GM23338 (cell line): Measurements from ENCODE around the gene CCDC92B.

Experiments
- CTCF ChIP-seq, 2 experiments: fragments of 200-600 bp in 1 of 2; sonication (generic) in 1 of 2; conservative IDR thresholded peaks; 2 replicates each; pipeline versions ENCODE4 v1.5.1 to v1.6.1; 2016 to 2017; ENCODE audit warnings: antibody characterized with exemption in 2 of 2, low read depth in 2 of 2, mild to moderate bottlenecking in 2 of 2, moderate library complexity in 1 of 2
- EZH2 ChIP-seq: fragments of 200-600 bp; sonication (generic); IDR thresholded peaks from one replicate; pipeline ENCODE4 v1.8.0; 2017; ENCODE audit warnings: antibody characterized with exemption, mild to moderate bottlenecking, low read depth; ENCODE audit not compliant: unreplicated experiment
- EZH2phosphoT487 ChIP-seq: fragments of 200-600 bp; sonication (generic); IDR thresholded peaks from one replicate; pipeline ENCODE4 v1.8.1; 2018; ENCODE audit warnings: antibody characterized with exemption; ENCODE audit not compliant: unreplicated experiment
- JUNB ChIP-seq: IDR thresholded peaks from one replicate; pipeline ENCODE4 v1.6.1; 2016; ENCODE audit warnings: antibody characterized with exemption; ENCODE audit not compliant: unreplicated experiment
- POLR2AphosphoS5 ChIP-seq: IDR thresholded peaks from 2 replicates; pipeline ENCODE4 v1.6.1; 2016; ENCODE audit warnings: antibody characterized with exemption, low read depth
- STAT1 ChIP-seq: IDR thresholded peaks from one replicate; pipeline ENCODE4 v1.6.1; 2016; ENCODE audit warnings: antibody characterized with exemption; ENCODE audit not compliant: unreplicated experiment

- no peak for TF ChIP-seq CTCF (conservative IDR thresholded peaks at IDR 0.05; ENCODE audit: low read depth in 2 of 2)
- TF ChIP-seq JUNB, result no peak
- TF ChIP-seq POLR2AphosphoS5, result no peak
- TF ChIP-seq EZH2phosphoT487, result no peak
- no peak for TF ChIP-seq EZH2
- TF ChIP-seq STAT1, result no peak
These were observed 25.3 kb downstream of the CCDC92B start for GRCh38 chr17:2723997-2724783.
